Right ventricle myocardium superior (tissue), 1 donor: Measurements from ENCODE around the gene CORO1A. TPM values are rescaled to one million over a fixed set of nuclear protein-coding genes. Genes with fewer than 3 reads are reported as not detected.
"Not testable (repeated sequence)": the region's sequence is repeated elsewhere in the genome, so short reads cannot be mapped to it uniquely, and the experiment has no call there.

ENCODE experiments used
- ATAC-seq: fragments of 200-7000 bp; cut with Tn5 transposase; one replicate; pipeline ENCODE4 v1.9.1; 2020; ENCODE audit warnings: mild to moderate bottlenecking; ENCODE audit not compliant: poor library complexity
- DNase-seq: peaks from one replicate; pipeline ENCODE4 v3.0.0-alpha.2; 2020
- intact Hi-C: fragments of 100-400 bp; cut with DNase I; formaldehyde crosslinking; loops from one replicate; pipeline ENCODE4 v1.11.2; 2022
- total RNA-seq: library from RNA; stranded (reverse); fragmentation: NEBNext Ultra II Directional; extraction: Animal tissue kit (Norgen Biotek cat#: 25700); gene quantifications from one replicate; pipeline ENCODE4 v1.2.1, GENCODE V29; 2021
- donor health status: DM: no; HTN: yes; CAD: no; lungs with severe emphysema.

Gene CORO1A
- total RNA-seq, 1 donor from 2014 or later, result 8.4 TPM

- intact Hi-C loops, result no loop called here
- ATAC-seq (peak; percentile 41), DNase-seq (no peak)
Observed at GRCh38 chr16:30166202-30166902, 17.1 kb upstream of the CORO1A start.

GRCh38 chr16:30168746-30169145 is 14.7 kb upstream of the CORO1A start:
- ATAC-seq, DNase-seq, intact Hi-C loops: not testable (repeated sequence)

- ATAC-seq, DNase-seq, intact Hi-C loops: not testable (repeated sequence)
Observed at GRCh38 chr16:30169416-30169815, 14.0 kb upstream of the CORO1A start.

GRCh38 chr16:30170145-30170544 is 13.3 kb upstream of the CORO1A start:
- DNase-seq, ATAC-seq, intact Hi-C loops: not testable (repeated sequence)

GRCh38 chr16:30173054-30173453 is 10.3 kb upstream of the CORO1A start:
- ATAC-seq, result no peak
- intact Hi-C loops, result no loop called here
- no peak for DNase-seq

GRCh38 chr16:30176876-30177275 is 6.5 kb upstream of the CORO1A start:
- intact Hi-C loops, ATAC-seq: not testable (repeated sequence)
- peak; percentile 57 for DNase-seq

GRCh38 chr16:30179195-30179594 is 4.2 kb upstream of the CORO1A start:
- no peak for DNase-seq
- no peak for ATAC-seq
- intact Hi-C loops, result no loop called here

- ATAC-seq, result no peak
- intact Hi-C loops, result no loop called here
- no peak for DNase-seq
Observed at GRCh38 chr16:30179931-30180330, 3.5 kb upstream of the CORO1A start.

- intact Hi-C loops, result no loop called here
- ATAC-seq, result no peak
- DNase-seq, result no peak
Observed at GRCh38 chr16:30180741-30181140, 2.7 kb upstream of the CORO1A start.

GRCh38 chr16:30184096-30184890 is 891 bp downstream of the CORO1A start:
- peak; percentile 64 for DNase-seq
- no peak for ATAC-seq
- intact Hi-C loops, result no loop called here

GRCh38 chr16:30184891-30185682 is 1.7 kb downstream of the CORO1A start:
- intact Hi-C loops, result no loop called here
- DNase-seq (peak; percentile 43), ATAC-seq (peak; percentile 1)

GRCh38 chr16:30185683-30186421 is 2.5 kb downstream of the CORO1A start:
- intact Hi-C loops, result no loop called here
- ATAC-seq (peak; percentile 44), DNase-seq (peak; percentile 82)

- ATAC-seq (no peak), DNase-seq (peak; percentile 41)
- intact Hi-C loops, result no loop called here
Observed at GRCh38 chr16:30186444-30186781, 3.0 kb downstream of the CORO1A start.

- ATAC-seq (no peak), DNase-seq (peak; percentile 89)
- intact Hi-C loops, result no loop called here
Observed at GRCh38 chr16:30186782-30187555, 3.6 kb downstream of the CORO1A start.

GRCh38 chr16:30187556-30187865 is 4.1 kb downstream of the CORO1A start:
- ATAC-seq (no peak), DNase-seq (no peak)
- intact Hi-C loops, result no loop called here

- ATAC-seq, result no peak
- intact Hi-C loops, result no loop called here
- DNase-seq, result no peak
Observed at GRCh38 chr16:30187971-30188561, 4.7 kb downstream of the CORO1A start.

GRCh38 chr16:30191158-30191557 is 7.8 kb downstream of the CORO1A start:
- ATAC-seq, DNase-seq, intact Hi-C loops: not testable (repeated sequence)

- intact Hi-C loops, DNase-seq: not testable (repeated sequence)
- peak; percentile 24 for ATAC-seq
Observed at GRCh38 chr16:30193098-30193497, 9.7 kb downstream of the CORO1A start.
